Tongue (tissue), 2 donors: ENCODE measurements around the gene NECAB2. TPM values are rescaled to one million over a fixed set of nuclear protein-coding genes. Genes with fewer than 3 reads are reported as not detected.
A peak's percentile ranks its signal among the peaks of the same experiment; 100 is the strongest.

Experiments used
- DNase-seq: peaks from one replicate; pipeline ENCODE4 v3.0.0-alpha.2; 2015
- total RNA-seq: library from RNA; depleted of rRNA; stranded (reverse); fragments of >200 nt; gene quantifications from one replicate; pipeline ENCODE4 v1.2.3, GENCODE V29; 2014

NECAB2 gene
- total RNA-seq, 1 donor from 2014 or later, result not detected

DNA sequence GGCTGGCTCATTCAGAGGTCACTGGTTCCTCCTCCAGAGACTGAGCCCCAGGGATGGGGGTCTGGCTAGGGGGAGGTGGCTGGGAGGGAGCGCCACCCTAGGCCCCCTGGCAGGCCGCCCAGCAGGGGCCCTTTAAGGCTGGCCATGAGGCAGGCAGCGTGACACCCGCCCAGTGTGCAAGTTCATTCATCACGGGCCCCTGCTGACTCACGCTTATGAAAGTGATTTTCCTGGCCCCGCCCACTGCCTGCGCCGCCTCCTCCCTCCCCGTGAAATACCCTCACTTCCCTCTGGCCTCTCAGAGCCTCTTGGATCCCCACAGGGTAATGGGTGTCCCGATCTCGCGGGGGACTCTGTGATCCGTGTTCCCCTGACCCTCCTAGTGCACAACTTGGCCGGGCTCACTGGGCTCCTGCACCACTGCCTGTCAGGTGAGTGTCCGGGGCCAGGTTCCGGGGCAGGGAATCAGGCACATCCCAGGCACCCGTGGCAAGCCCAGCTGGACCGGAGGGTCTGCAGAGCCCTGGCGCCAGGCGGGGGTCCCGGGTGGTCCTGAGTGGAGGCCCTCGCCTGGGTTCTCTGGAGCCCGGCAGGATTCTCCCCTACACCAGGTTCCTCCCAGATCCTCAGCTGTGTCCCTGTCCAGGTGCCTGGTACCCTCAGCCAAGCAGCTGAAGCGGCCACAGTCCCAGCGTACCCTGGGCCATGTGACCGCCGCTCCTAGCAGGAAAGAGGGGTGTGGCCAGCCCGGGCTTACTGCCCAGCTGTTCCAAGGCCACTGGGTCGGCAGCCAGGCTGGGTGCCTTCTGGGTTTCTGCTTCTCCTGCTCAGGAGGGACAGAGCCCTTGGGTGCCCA lies 14.9 kb upstream of the NECAB2 start, which contains the start of gene OSGIN1:
TSS of gene OSGIN1 (plus strand) at position 301 of the 856 bp plus-strand sequence. CDS start 4,432 bp downstream, outside the sequence.
- DNase-seq, result peak; percentile 91

DNA sequence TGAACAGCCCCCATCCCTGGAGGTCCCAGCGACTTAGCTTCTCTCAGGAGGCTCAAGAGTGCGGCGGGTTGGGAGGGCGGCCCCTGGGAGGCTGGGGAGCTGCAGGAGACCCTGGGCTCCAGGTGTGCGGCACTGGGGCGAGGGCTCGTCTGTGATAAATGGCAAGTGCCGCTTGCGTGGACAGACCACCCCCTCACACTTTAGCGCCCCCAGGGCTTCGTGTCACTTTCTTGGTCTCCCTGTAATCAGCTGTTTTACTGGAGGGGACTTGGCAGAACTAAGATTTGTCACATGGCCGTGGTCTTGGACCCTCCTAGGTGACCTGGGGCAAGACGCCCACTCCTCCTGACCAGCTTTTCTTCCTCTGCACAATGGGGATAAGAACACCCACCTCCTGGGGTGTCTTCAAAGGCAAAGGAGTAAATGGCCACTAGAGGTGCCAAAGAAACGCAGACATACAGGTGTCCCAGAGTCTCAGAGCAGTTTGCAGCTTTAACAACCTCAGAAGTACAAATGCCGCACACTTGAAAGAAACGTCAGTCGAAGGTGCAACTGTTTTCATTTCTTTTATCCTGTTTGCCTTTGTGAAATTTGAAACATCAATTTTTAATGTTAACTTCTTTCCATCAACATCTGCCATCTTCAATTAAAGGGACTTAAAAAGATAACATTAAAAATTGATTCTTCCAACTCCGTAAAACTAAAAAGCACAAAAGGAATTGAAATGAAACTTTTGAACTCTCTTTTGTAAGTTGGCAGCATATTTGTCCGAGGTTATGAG lies 14.1 kb upstream of the NECAB2 start:
- DNase-seq, result peak; percentile 58

DNA sequence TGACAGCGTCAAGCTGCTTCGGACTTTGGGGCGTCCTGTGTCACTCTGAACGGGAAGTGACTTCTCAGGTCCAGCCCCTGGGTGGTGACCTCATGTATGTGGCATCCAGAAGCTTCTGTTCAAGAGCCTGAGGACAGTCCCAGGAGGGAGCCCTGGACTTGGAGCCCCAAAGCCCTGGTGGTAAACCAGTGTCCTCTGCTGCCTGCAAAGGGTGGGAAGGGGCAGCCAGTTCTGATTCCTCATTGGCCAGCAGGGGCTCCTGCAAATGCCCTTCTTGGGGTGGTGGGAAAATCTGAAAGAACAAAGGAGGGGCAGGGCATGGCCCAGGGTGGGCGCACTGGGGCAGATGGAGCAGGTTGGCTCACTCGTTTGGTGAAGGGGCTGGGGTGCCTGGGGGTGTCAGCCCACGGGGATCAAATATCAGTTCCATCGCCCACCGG lies 13.4 kb upstream of the NECAB2 start:
- peak; percentile 48 for DNase-seq

DNA sequence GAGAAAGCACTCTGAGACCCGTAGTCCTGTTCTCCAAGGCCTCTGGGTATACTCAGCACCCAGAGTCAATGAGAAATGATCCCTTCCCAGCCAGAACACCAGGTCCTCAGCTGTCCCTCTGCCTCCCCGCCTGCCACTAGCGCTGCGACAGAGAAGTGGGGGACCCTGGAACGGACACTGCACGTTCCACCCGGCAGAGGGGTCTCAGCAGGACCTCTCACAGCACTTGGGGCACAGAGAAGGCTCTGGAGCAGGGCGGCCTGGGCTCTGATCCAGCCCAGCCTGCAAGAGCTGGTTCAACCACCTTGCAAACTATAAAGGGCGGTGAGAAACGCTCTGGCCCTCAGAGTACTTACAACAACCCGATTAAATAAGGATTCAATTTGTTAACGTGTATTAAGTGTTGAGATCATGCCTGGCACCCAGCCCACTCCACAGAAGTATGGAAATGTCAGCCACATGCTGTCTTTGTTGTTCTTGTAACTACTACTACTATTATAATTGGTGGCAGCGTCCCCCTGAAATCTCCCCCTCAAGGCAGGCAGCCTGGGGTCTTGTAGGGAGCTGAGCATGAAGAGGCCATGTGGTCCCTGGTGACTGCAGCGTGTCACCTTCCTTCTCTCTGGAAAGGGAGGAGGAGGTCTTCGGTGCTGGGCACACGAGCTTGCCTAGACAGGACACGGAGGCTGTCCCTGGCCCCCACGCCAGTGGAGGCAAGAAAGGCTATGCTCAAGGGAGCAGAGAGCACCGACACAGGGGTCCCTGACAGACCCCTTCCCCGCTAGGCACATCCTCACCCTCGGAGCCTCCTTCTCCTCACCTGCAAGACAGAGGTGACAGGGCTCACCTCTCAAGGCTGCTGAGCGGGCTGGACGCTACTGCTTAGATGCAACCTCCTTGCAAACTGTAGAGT lies 12.6 kb upstream of the NECAB2 start:
- DNase-seq, result peak; percentile 62

DNA sequence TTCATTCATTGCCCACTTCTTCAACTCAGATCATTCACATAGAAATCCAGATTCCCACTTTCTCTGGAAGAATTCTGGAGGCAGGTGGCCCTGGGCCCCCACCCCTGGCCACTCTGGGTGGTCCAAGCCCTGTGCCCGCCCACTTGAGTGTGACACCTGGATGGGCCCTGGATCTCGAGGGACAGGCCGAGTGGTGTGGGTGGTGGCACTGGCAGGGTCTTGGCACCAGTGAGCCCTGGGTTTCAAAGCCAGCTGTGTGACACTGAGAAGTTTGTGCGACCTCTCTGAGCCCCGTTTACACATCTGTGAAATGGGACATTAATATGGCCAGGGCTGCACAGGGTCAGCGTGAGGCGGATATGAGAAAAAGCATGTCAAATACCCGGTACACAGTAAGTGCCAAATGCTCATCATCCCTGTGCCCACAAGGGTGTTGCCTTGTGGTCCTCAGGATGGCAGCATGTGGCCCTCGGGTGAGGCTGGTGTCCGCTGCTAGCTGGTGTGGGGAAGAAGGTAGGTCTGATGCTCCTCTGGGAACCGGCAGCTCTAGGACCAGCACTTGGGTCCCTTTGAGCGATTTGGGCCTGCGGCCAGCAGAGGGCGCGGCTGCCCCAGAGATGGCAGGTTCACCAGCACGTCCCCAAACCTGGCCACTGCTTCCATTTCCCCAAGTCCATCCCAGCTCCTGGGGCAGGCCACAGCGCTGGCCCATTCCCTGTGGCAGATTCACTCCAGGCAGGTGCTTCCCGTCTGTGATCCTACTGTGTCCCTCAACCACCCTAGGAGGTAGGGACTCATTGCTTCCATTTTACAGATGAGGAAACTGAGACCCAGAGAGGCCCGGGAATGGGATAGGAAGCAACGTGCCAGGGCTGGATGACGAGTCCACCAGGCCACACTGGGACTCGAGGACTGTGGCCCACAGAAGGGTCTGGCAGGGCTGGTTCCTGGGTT lies 11.4 kb upstream of the NECAB2 start:
- peak; percentile 85 for DNase-seq

DNA sequence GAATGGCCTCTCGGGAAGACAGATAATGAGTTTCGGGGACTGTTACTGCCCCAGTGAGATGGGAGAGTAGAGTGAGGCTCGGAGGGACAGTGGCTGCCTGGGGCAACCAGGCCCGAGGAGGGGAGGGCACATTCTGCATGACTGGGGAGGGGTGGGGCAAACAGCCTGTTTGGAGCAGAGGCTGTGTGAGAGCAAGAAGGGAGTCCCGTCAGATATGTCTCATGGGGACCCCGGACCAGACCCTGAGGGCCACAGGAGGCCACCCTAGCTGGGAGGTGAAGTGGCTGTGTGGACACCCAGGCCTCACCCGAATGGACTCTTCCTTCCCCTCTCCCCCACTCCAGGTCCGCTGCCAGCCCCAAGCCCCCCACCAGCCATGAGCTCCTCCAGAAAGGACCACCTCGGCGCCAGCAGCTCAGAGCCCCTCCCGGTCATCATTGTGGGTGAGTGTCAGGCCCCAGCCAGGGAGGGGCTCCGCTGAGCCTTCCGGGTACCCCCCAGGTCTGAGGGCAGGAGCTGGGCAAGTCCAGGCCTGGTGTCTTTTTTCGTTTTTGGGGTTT lies 10.7 kb upstream of the NECAB2 start:
- DNase-seq, result no peak

DNA sequence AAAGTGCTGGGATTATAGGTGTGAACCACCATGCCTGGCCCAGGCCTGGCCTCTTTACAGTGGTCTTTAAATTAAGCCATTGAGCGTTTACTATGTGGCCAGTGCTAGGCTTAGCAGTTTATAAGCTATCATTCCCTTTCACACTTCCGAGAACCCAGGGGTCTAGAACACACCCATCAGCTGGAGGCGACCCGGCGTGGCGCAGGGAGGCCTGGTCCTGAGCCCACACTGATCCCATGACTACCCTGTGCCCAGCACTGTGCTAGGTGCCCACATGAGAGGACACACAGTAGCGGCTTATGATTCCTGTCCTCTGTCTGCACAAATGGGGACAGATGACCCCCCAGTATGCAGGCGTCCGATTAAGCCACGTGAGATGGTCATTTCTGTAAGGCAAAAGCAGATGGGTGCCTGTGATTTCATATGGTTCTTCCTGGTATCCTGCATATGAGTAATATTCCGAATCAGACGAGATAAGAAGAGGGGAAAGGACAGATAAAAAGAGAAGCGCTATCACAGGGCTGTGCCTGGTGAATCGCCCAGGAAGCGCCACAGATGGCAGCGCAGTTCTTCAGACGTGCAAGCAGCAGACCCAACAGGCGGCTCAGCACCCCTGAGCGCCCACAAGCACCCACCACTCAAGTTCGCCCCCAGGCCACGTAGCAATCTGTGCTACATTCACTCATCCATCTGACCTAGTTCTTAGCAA lies 9.8 kb upstream of the NECAB2 start:
- no peak for DNase-seq

DNA sequence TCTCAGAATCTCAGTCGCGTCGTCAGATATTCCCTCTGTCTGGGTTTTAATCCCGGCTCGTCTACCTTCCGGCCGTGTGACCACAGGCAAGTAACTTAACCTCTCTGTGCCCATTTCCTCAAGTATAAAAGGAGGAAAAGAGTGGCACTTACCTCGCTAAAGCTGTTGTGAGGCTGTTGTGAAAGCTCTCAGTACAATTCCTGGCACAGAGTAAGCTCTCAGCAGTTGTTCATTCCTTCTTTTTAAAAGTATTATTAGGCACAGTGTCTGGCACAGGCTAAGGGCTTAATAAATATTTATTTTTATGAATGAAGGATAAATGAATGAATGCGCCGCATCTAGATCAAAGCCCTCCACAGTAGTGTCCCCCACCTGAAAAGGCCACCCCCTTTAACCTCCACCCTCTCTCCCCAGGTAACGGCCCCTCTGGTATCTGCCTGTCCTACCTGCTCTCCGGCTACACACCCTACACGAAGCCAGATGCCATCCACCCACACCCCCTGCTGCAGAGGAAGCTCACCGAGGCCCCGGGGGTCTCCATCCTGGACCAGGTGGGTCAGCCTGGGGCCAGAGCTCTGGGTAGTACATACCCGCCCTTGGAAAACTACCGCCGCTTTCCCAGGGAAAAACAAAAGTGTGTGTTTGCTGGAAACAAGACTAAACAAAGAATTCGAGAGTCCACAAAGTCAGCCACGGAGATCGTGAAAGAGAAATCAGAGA lies 9.0 kb upstream of the NECAB2 start:
- no peak for DNase-seq

DNA sequence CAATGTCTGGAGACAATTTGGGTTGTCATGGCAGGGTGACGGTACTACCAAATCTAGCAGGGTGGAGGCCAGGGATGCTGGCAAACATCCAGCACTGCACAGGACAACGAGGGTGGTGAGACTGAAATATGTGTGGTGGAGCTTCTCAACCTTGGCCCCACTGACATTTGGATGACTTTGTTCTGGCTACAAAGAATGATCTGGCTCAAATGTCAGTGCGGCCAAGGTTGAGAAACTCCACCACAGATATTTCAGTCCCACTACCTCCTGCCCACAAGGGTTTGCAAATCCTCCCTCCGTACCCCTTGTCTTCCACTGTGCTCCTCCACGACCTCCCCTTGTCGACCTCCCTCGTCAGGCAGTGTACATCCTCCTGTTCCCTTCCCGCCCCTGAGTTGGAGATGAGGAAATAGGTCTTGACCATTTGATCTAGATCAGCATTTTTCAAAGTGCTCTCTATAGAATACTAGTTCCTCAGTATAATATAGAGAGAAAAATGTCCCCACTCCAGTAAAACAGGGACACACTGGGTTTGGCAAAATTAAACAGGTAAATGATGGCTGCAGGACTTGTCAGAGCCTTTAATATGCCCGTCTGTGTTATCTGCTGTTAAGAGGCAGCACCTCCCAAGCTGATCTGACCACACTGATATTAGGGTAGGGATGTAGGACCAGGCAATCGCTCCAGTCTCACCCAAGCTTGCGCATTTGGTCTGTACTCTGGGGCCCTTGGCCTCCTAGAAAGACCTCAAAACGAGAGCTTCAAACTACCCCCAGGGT lies 8.2 kb upstream of the NECAB2 start:
- no peak for DNase-seq

DNA sequence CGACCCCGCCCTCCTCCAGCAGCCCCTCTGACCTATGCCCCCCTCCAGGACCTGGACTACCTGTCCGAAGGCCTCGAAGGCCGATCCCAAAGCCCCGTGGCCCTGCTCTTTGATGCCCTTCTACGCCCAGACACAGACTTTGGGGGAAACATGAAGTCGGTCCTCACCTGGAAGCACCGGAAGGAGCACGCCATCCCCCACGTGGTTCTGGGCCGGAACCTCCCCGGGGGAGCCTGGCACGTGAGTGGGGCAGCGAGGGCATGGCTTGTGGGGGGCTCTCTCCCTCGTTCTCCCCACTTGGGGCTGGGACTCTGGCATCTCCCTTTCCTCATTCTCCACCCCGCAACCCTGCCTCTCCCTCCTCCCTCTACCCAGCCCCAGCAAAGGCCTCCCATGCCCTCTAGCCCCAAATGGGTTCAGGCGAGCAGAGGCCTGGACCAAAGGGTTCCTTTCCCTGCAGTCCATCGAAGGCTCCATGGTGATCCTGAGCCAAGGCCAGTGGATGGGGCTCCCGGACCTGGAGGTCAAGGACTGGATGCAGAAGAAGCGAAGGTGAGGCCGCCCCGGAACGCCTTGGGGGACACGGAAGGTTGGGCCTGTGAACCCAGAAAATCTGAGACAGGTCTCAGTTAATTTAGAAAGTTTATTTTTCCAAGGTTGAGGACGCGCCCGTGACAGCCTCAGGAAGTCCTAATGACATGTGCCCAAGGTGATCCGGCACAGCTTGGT lies 7.4 kb upstream of the NECAB2 start:
- DNase-seq, result no peak

DNA sequence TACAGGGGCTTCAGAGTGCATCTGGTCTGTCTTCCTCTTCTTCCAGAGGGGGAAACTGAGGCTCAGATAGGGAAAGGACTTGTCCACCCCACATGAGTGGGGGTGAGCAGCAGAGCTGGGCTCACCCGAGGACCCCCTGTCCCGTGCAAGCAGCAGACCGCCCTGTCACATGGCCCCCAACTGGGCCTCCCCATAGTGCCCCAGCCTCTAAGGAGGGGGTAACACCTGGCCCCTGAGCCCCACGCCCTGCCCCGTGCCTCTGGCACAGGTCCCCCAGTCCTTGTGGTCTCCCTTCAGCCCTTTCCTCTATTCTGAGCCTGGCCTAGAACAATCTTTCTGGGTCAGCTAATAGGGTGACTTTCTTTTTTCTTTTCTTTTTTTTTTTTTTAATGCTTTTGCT lies 6.5 kb upstream of the NECAB2 start:
- no peak for DNase-seq

DNA sequence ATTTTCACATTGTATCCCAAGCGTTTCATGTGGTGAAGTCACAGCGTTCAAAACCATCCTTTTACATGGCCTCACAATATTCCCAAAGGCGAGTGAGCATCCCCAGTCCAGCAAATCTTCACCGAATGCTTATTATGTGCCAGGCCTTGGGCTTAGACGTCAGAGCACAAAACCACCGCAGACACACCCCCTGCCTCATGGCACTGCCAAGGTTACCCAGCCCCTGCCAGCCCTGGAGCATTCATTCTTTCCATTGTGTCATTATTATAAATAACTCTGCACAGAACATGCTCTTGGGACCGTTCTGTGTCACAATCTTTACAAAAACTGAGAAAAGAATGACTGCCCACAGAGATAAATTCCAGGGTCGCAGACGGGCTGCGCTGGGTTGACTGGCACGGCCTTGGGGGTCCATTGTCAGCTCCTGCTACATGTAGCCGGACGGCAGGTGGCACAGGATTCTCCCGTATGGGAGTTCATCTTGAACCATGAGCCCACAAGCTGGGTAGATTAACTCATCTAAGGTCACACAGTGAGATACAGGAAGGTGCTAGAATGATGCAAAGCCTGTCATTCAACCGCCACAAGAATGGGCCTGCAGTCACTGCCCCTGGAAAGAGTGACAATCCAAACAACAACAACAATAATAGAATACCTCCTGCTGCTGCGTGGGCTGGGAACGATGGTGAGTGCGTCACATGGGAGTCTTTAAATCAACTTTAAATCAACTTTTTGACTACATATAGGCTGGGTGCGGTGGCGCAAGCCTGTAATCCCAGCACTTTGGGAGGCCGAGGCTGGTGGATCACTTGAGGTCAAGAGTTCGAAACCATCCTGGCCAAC lies 4.5 kb upstream of the NECAB2 start:
- DNase-seq, result no peak

DNA sequence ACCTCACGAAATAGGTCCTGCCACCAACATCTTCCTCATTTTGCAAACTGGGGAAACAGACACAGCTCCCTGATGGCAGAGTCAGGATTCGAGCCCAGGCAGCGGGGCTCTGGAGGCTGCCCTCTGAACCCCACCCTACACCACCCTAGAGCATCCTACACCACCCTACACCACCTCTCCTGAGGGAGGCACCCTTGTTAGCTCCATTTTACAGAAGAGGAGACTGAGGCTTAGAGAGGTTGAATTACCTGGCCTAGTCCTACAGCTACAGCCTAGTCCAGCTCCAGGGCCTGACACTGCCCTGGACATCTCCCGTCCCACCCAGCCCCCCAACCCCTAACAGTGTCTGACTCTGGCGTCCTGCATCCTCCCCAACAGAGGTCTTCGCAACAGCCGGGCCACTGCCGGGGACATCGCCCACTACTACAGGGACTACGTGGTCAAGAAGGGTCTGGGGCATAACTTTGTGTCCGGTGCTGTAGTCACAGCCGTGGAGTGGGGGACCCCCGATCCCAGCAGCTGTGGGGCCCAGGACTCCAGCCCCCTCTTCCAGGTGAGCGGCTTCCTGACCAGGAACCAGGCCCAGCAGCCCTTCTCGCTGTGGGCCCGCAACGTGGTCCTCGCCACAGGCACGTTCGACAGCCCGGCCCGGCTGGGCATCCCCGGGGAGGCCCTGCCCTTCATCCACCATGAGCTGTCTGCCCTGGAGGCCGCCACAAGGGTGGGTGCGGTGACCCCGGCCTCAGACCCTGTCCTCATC lies 3.2 kb upstream of the NECAB2 start:
- DNase-seq, result no peak

DNA sequence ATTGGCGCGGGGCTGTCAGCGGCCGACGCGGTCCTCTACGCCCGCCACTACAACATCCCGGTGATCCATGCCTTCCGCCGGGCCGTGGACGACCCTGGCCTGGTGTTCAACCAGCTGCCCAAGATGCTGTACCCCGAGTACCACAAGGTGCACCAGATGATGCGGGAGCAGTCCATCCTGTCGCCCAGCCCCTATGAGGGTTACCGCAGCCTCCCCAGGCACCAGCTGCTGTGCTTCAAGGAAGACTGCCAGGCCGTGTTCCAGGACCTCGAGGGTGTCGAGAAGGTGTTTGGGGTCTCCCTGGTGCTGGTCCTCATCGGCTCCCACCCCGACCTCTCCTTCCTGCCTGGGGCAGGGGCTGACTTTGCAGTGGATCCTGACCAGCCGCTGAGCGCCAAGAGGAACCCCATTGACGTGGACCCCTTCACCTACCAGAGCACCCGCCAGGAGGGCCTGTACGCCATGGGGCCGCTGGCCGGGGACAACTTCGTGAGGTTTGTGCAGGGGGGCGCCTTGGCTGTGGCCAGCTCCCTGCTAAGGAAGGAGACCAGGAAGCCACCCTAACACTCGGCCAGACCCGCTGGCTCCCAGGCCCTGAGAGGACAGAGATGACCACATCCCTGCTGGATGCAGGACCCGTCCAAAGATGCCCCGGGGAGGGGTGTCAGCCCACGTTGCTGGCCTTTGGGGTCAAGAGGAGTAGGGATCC lies 2.4 kb upstream of the NECAB2 start:
- DNase-seq, result no peak

DNA sequence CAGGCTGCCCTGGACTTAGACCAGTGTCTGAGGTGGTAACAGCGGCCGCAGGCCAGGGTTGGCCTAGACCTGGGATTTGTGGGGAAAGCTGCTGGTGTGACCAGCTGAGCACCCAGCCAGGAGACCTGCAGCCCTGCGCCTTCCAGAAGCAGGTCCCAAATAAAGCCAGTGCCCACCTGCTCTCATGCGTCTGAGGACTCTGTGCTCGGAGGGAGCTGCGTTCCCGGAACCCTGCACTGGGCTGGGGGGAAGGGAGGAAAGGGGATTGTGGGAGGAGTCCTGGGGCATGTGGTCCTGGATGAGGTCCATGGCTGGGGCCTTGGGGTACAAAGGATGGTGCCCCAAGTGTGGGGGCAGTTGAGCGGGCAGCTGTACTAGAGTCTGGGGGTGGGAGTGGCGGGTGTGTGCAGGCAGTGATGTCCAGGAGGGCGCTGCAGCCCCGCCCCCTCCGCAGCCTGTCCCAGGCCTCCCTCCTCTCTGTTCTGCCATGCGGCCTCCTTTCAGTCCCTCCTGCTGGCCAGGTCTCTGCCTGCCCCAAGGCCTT lies 1.8 kb upstream of the NECAB2 start:
- no peak for DNase-seq
